ENCODE results near the gene GREB1. TPM values are rescaled to one million over a fixed set of nuclear protein-coding genes. Genes with fewer than 3 reads are reported as not detected.

Gene GREB1
- total and polyA plus RNA-seq, 4 donors, result 12.8 to 36.6 (median 19.3) TPM

GRCh38 chr2:11629851-11630250, 96.0 kb downstream of the GREB1 start:
- H3K36me3 ChIP-seq (ENCODE audit: control insufficient read depth, insufficient read depth, low read length), result peaks cover 49% of the 10 kb centered on the region
- 94% methylated on average over 9 of the region's 11 CpGs for WGBS (ENCODE audit: insufficient coverage)

GRCh38 chr2:11630855-11631254, 97.0 kb downstream of the GREB1 start:
- peaks cover 3% of the 10 kb centered on the region for H3K9me3 ChIP-seq (ENCODE audit: control insufficient read depth, insufficient read depth, low read length)
- WGBS (ENCODE audit: insufficient coverage), result 100% methylated on average over 1 of the region's 4 CpGs
- no peak for DNase-seq (ENCODE audit: low read depth in 4 of 6, low spot score in 6 of 6)
- no peaks in the 10 kb centered on the region for H3K4me1 ChIP-seq (ENCODE audit: control insufficient read depth, insufficient read depth, low read length)
- H3K27ac ChIP-seq (ENCODE audit: low read depth, low read length), result no peak overlapping the region
- H3K27me3 ChIP-seq (ENCODE audit: control insufficient read depth, insufficient read depth, low read length), result no peaks in the 10 kb centered on the region
- H3K4me3 ChIP-seq (ENCODE audit: low read depth, low read length), result no peak overlapping the region
- H3K36me3 ChIP-seq (ENCODE audit: control insufficient read depth, insufficient read depth, low read length), result peaks cover 59% of the 10 kb centered on the region

More at GRCh38 chr2:11629851-11630250, 96.0 kb downstream of the GREB1 start:
- Histone ChIP-seq H3K4me1 (ENCODE audit: control insufficient read depth, insufficient read depth, low read length) (no peaks in the 10 kb centered on the region), H3K27ac (ENCODE audit: low read depth, low read length) (no peak overlapping the region), H3K4me3 (ENCODE audit: low read depth, low read length) (no peak overlapping the region), H3K27me3 (ENCODE audit: control insufficient read depth, insufficient read depth, low read length) (no peaks in the 10 kb centered on the region), H3K9me3 (ENCODE audit: control insufficient read depth, insufficient read depth, low read length) (peaks cover 3% of the 10 kb centered on the region)
- DNase-seq (ENCODE audit: low read depth in 4 of 6, low spot score in 6 of 6), result no peak

GRCh38 chr2:11631462-11631861, 97.6 kb downstream of the GREB1 start:
- Histone ChIP-seq H3K27ac (ENCODE audit: low read depth, low read length) (no peak overlapping the region), H3K9me3 (ENCODE audit: control insufficient read depth, insufficient read depth, low read length) (peaks cover 3% of the 10 kb centered on the region), H3K36me3 (ENCODE audit: control insufficient read depth, insufficient read depth, low read length) (peaks cover 60% of the 10 kb centered on the region), H3K27me3 (ENCODE audit: control insufficient read depth, insufficient read depth, low read length) (no peaks in the 10 kb centered on the region), H3K4me1 (ENCODE audit: control insufficient read depth, insufficient read depth, low read length) (no peaks in the 10 kb centered on the region), H3K4me3 (ENCODE audit: low read depth, low read length) (no peak overlapping the region)
- no peak for DNase-seq (ENCODE audit: low read depth in 4 of 6, low spot score in 6 of 6)
- 68% methylated on average over 7 of the region's 7 CpGs for WGBS (ENCODE audit: insufficient coverage)

DNA sequence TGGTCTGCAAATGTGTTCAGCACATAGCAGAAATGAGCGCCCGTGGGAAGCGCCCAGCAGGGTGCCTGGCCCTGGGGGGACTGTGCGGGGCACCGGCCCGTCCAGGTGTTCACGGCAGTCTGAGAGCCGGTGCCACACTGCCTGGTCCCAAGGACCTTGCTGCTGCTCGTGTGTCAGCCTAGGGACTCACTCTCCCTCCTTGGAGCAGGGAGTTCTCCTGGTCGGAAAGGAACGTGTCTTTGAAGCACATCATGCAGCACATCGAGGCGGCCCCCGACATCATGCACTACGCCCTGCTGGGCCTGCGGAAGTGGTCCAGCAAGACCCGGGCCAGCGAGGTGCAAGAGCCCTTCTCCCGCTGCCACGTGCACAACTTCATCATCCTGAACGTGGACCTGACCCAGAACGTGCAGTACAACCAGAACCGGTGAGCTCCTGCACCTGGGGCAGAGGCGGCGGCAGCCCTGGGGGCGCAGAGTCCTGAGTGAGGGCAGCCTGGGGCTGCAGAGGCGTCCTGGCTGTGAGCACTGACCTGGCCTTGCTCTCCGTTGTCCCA, 100.2 kb downstream of the GREB1 start:
- peaks cover 49% of the 10 kb centered on the region for H3K36me3 ChIP-seq (ENCODE audit: control insufficient read depth, insufficient read depth, low read length)

DNA sequence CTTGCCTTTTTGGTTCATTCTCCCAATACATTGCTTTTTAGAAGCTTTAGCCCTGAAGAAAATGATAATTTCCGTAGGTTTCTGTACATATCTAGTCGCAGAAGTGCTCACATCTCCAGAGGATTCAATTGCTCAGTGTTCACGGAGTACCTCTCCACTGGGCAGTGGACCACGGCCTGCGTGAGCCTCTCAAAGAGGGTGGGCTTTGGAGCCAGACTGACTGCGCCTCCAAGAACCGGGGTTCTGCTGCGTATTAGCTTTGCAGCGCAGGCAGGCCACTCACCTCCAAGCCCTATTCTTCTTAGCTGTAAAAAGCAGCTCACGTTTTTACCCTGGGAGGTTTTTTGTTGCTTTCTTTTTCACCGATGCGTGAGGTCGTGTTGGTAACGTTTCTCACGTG, 100.7 kb downstream of the GREB1 start:
- peaks cover 51% of the 10 kb centered on the region for H3K36me3 ChIP-seq (ENCODE audit: control insufficient read depth, insufficient read depth, low read length)
- 91% methylated on average over 9 of the region's 15 CpGs for WGBS (ENCODE audit: insufficient coverage)
- no peak overlapping the region for H3K27ac ChIP-seq (ENCODE audit: low read depth, low read length)

More for the DNA sequence above, 100.2 kb downstream of the GREB1 start:
- no peak for DNase-seq (ENCODE audit: low read depth in 4 of 6, low spot score in 6 of 6)
- 92% methylated on average over 26 of the region's 28 CpGs for WGBS (ENCODE audit: insufficient coverage)
- H3K4me1 ChIP-seq (ENCODE audit: control insufficient read depth, insufficient read depth, low read length), result no peaks in the 10 kb centered on the region
- H3K27me3 ChIP-seq (ENCODE audit: control insufficient read depth, insufficient read depth, low read length), result no peaks in the 10 kb centered on the region
- H3K9me3 ChIP-seq (ENCODE audit: control insufficient read depth, insufficient read depth, low read length), result peaks cover 3% of the 10 kb centered on the region
- no peak overlapping the region for H3K27ac ChIP-seq (ENCODE audit: low read depth, low read length)
- no peak overlapping the region for H3K4me3 ChIP-seq (ENCODE audit: low read depth, low read length)

DNA sequence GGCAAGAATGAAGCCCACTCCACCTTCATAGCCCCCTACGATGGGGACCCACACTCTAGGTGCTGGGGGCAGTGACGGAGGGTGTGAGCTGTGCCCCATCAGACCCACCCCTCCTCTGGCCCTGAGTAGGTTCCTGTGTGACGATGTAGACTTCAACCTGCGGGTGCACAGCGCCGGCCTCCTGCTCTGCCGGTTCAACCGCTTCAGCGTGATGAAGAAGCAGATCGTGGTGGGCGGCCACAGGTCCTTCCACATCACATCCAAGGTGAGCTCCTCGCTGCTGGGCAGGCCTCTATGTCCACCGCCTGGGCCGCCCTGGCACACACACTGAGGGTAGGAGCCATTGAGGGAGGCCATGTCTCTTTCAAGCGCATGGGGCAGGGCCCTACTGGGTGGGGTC, 101.3 kb downstream of the GREB1 start:
- 96% methylated on average over 11 of the region's 15 CpGs for WGBS (ENCODE audit: insufficient coverage)
- Histone ChIP-seq H3K4me1 (ENCODE audit: control insufficient read depth, insufficient read depth, low read length) (peaks cover under 1% of the 10 kb centered on the region), H3K9me3 (ENCODE audit: control insufficient read depth, insufficient read depth, low read length) (peaks cover 3% of the 10 kb centered on the region), H3K27me3 (ENCODE audit: control insufficient read depth, insufficient read depth, low read length) (no peaks in the 10 kb centered on the region), H3K4me3 (ENCODE audit: low read depth, low read length) (no peak overlapping the region), H3K27ac (ENCODE audit: low read depth, low read length) (no peak overlapping the region), H3K36me3 (ENCODE audit: control insufficient read depth, insufficient read depth, low read length) (peaks cover 51% of the 10 kb centered on the region)
- DNase-seq (ENCODE audit: low read depth in 4 of 6, low spot score in 6 of 6), result no peak

More for the DNA sequence above, 100.7 kb downstream of the GREB1 start:
- Histone ChIP-seq H3K9me3 (ENCODE audit: control insufficient read depth, insufficient read depth, low read length) (peaks cover 3% of the 10 kb centered on the region), H3K4me1 (ENCODE audit: control insufficient read depth, insufficient read depth, low read length) (no peaks in the 10 kb centered on the region), H3K27me3 (ENCODE audit: control insufficient read depth, insufficient read depth, low read length) (no peaks in the 10 kb centered on the region), H3K4me3 (ENCODE audit: low read depth, low read length) (no peak overlapping the region)
- DNase-seq (ENCODE audit: low read depth in 4 of 6, low spot score in 6 of 6), result no peak

DNA sequence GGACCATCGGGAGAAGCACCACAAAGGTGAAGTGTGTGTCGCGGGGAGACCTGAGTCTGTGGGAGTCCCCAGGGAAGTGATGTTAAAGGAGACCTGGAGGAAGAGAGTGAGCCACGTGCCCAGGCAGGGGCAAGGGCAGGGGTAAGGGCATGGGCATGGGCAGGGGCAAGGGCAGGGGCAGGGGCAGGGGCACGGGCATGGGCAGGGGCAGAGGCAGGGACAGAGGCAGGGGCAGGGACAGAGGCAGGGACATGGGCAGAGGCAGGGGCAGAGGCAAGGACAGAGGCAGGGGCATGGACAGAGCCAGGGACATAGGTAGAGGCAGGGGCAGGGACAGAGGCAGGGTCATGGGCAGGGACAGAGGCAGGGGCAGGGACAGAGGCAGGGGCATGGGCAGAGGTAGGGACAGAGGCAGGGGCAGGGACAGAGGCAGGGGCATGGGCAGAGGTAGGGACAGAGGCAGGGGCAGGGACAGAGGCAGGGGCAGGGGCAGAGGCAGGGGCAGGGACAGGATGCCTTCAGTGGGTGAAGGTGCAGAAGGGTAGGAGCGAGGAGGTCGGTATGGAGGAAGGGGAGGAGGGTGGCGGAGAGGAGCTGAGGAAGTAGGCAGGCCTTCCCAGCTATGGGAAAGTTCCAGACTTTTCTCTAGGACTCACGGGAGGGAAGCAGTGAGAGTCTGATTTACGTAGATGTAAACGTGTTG, 102.9 kb downstream of the GREB1 start:
- H3K9me3 ChIP-seq (ENCODE audit: control insufficient read depth, insufficient read depth, low read length), result no peaks in the 10 kb centered on the region

GRCh38 chr2:11637546-11637945, 103.7 kb downstream of the GREB1 start:
- 92% methylated on average over 15 of the region's 15 CpGs for WGBS (ENCODE audit: insufficient coverage)
- peaks cover 5% of the 10 kb centered on the region for H3K4me1 ChIP-seq (ENCODE audit: control insufficient read depth, insufficient read depth, low read length)
- no peak overlapping the region for H3K27ac ChIP-seq (ENCODE audit: low read depth, low read length)
- peaks cover 50% of the 10 kb centered on the region for H3K36me3 ChIP-seq (ENCODE audit: control insufficient read depth, insufficient read depth, low read length)
- H3K9me3 ChIP-seq (ENCODE audit: control insufficient read depth, insufficient read depth, low read length), result no peaks in the 10 kb centered on the region
- no peak overlapping the region for H3K4me3 ChIP-seq (ENCODE audit: low read depth, low read length)
- H3K27me3 ChIP-seq (ENCODE audit: control insufficient read depth, insufficient read depth, low read length), result no peaks in the 10 kb centered on the region
- DNase-seq (ENCODE audit: low read depth in 4 of 6, low spot score in 6 of 6), result no peak

More for the DNA sequence above, 102.9 kb downstream of the GREB1 start:
- Histone ChIP-seq H3K4me1 (ENCODE audit: control insufficient read depth, insufficient read depth, low read length) (peaks cover 5% of the 10 kb centered on the region), H3K27me3 (ENCODE audit: control insufficient read depth, insufficient read depth, low read length) (no peaks in the 10 kb centered on the region), H3K27ac (ENCODE audit: low read depth, low read length) (no peak overlapping the region), H3K4me3 (ENCODE audit: low read depth, low read length) (no peak overlapping the region), H3K36me3 (ENCODE audit: control insufficient read depth, insufficient read depth, low read length) (peaks cover 52% of the 10 kb centered on the region)
- no peak for DNase-seq (ENCODE audit: low read depth in 4 of 6, low spot score in 6 of 6)
- WGBS (ENCODE audit: insufficient coverage), result 78% methylated on average over 11 of the region's 11 CpGs

- Histone ChIP-seq H3K4me1 (ENCODE audit: control insufficient read depth, insufficient read depth, low read length) (peaks cover 5% of the 10 kb centered on the region), H3K4me3 (ENCODE audit: low read depth, low read length) (no peak overlapping the region), H3K27me3 (ENCODE audit: control insufficient read depth, insufficient read depth, low read length) (no peaks in the 10 kb centered on the region), H3K9me3 (ENCODE audit: control insufficient read depth, insufficient read depth, low read length) (no peaks in the 10 kb centered on the region), H3K36me3 (ENCODE audit: control insufficient read depth, insufficient read depth, low read length) (peaks cover 40% of the 10 kb centered on the region), H3K27ac (ENCODE audit: low read depth, low read length) (no peak overlapping the region)
- DNase-seq (ENCODE audit: low read depth in 4 of 6, low spot score in 6 of 6), result no peak
- WGBS (ENCODE audit: insufficient coverage), result 82% methylated on average over 5 of the region's 5 CpGs
These were observed 105.7 kb downstream of the GREB1 start for GRCh38 chr2:11639503-11639902.

GRCh38 chr2:11640132-11640531, 106.3 kb downstream of the GREB1 start:
- H3K9me3 ChIP-seq (ENCODE audit: control insufficient read depth, insufficient read depth, low read length), result no peaks in the 10 kb centered on the region
- DNase-seq (ENCODE audit: low read depth in 4 of 6, low spot score in 6 of 6), result no peak
- H3K27me3 ChIP-seq (ENCODE audit: control insufficient read depth, insufficient read depth, low read length), result no peaks in the 10 kb centered on the region
- H3K36me3 ChIP-seq (ENCODE audit: control insufficient read depth, insufficient read depth, low read length), result peaks cover 33% of the 10 kb centered on the region
- H3K27ac ChIP-seq (ENCODE audit: low read depth, low read length), result no peak overlapping the region
- H3K4me1 ChIP-seq (ENCODE audit: control insufficient read depth, insufficient read depth, low read length), result peaks cover 5% of the 10 kb centered on the region
- 94% methylated on average over 25 of the region's 27 CpGs for WGBS (ENCODE audit: insufficient coverage)
- no peak overlapping the region for H3K4me3 ChIP-seq (ENCODE audit: low read depth, low read length)

Measured in spinal cord (tissue), 10 donors.